ENCODE results near the gene PCDHGA12. TPM values are rescaled to one million over a fixed set of nuclear protein-coding genes. Genes with fewer than 3 reads are reported as not detected.
A peak's percentile ranks its signal among the peaks of the same experiment; 100 is the strongest.

Gene PCDHGA12
- total and polyA plus RNA-seq, 12 donors = 1.6 to 9.2 (median 5.9) TPM

GRCh38 chr5:141441571-141442170 is 11.4 kb downstream of the PCDHGA12 start:
- H3K36me3 ChIP-seq = peaks cover 0 to 32% (median 0%) of the 10 kb centered on the region in 9 donors
- 51 to 53% methylated on average over 50 of the region's 50 CpGs for WGBS, 2 donors
- H3K27me3 ChIP-seq = no peaks in the 10 kb centered on the region
- intact Hi-C loops (cut with DNase I) = loop anchor here in 1 of 10 donors (5.0 kb wide), 1 partner anchor 36 kb away; the partner anchor contains the start of gene PCDHGC3
- H3K4me1 ChIP-seq = peaks cover 0 to 16% (median 0%) of the 10 kb centered on the region in 9 donors
- DNase-seq (no peak), ATAC-seq (peak; percentile 60 to 92 (median 82))
- H3K4me3 ChIP-seq = no peak overlapping the region
- peak overlapping the region in 1 of 10 donors; percentile 5 for H3K27ac ChIP-seq
- peaks cover 0 to 88% (median 38%) of the 10 kb centered on the region in 11 donors for H3K9me3 ChIP-seq
- TF ChIP-seq CTCF (IDR thresholded peaks at IDR 0.05) = peak in 1 of 9 donors; percentile 5

GRCh38 chr5:141465351-141465750 is 35.0 kb downstream of the PCDHGA12 start:
- WGBS, 2 donors = 97 to 99% methylated on average over 3 of the region's 3 CpGs

GRCh38 chr5:141475625-141476131 is 45.4 kb downstream of the PCDHGA12 start, which contains the start of gene PCDHGC3:
PCDHGC3 (plus strand) TSS chr5:141475966; CDS start chr5:141476117, 151 bp downstream.
- intact Hi-C loops (cut with DNase I) = loop anchor here in 8 of 10 donors (1.0 to 5.0 kb wide), 6 partner anchors 33 to 85 kb away; no protein-coding TSS in a partner anchor
- TF ChIP-seq CTCF (IDR thresholded peaks at IDR 0.05) = peak in 6 of 9 donors; percentile 52 to 68 (median 60)
- peak within 1 kb of the TSS; percentile 51 to 80 (median 62) for H3K4me3 ChIP-seq
- peaks cover 0 to 26% (median 0%) of the 10 kb centered on the region in 9 donors for H3K36me3 ChIP-seq
- peak within 1 kb of the TSS; percentile 67 to 93 (median 87) for H3K27ac ChIP-seq
- H3K27me3 ChIP-seq = peaks cover 0 to 51% (median 0%) of the 10 kb centered on the region in 7 donors
- ATAC-seq = peak; percentile 96 to 99 (median 99)
- H3K9me3 ChIP-seq = no peaks in the 10 kb centered on the region
- peaks cover 7 to 55% (median 43%) of the 10 kb centered on the region in 9 donors for H3K4me1 ChIP-seq
- 0% methylated on average over 28 of the region's 28 CpGs for WGBS, 2 donors
- peak; percentile 88 to 94 for DNase-seq

More at GRCh38 chr5:141465351-141465750, 35.0 kb downstream of the PCDHGA12 start:
- Histone ChIP-seq H3K27ac (no peak overlapping the region), H3K4me1 (peaks cover 0 to 3% (median 0%) of the 10 kb centered on the region in 9 donors), H3K4me3 (no peak overlapping the region), H3K27me3 (no peaks in the 10 kb centered on the region), H3K9me3 (peaks cover 0 to 15% (median 0%) of the 10 kb centered on the region in 11 donors), H3K36me3 (peaks cover 0 to 26% (median 0%) of the 10 kb centered on the region in 9 donors)
- no peak for DNase-seq
- ATAC-seq = no peak
- TF ChIP-seq CTCF (IDR thresholded peaks at IDR 0.05) = no peak
- intact Hi-C loops (cut with DNase I) = no loop called here

DNA sequence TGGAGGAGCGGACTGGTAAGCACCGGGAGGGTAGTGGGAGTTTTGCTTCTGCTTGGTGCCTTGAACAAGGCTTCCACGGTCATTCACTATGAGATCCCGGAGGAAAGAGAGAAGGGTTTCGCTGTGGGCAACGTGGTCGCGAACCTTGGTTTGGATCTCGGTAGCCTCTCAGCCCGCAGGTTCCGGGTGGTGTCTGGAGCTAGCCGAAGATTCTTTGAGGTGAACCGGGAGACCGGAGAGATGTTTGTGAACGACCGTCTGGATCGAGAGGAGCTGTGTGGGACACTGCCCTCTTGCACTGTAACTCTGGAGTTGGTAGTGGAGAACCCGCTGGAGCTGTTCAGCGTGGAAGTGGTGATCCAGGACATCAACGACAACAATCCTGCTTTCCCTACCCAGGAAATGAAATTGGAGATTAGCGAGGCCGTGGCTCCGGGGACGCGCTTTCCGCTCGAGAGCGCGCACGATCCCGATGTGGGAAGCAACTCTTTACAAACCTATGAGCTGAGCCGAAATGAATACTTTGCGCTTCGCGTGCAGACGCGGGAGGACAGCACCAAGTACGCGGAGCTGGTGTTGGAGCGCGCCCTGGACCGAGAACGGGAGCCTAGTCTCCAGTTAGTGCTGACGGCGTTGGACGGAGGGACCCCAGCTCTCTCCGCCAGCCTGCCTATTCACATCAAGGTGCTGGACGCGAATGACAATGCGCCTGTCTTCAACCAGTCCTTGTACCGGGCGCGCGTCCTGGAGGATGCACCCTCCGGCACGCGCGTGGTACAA is 46.0 kb downstream of the PCDHGA12 start:
- DNase-seq (peak; percentile 66 to 69), ATAC-seq (peak; percentile 50 to 79 (median 69))
- H3K4me1 ChIP-seq = peaks cover 7 to 58% (median 45%) of the 10 kb centered on the region in 9 donors
- intact Hi-C loops (cut with DNase I) = loop anchor here in 8 of 10 donors (1.0 to 5.0 kb wide), 6 partner anchors 34 to 84 kb away; no protein-coding TSS in a partner anchor
- peaks cover 0 to 51% (median 0%) of the 10 kb centered on the region in 7 donors for H3K27me3 ChIP-seq
- H3K9me3 ChIP-seq = no peaks in the 10 kb centered on the region
- peaks cover 0 to 19% (median 0%) of the 10 kb centered on the region in 9 donors for H3K36me3 ChIP-seq
- WGBS, 2 donors = 1% methylated on average over 58 of the region's 58 CpGs
- peak overlapping the region; percentile 67 to 93 (median 87) for H3K27ac ChIP-seq
- H3K4me3 ChIP-seq = peak overlapping the region; percentile 51 to 80 (median 62)
- no peak for TF ChIP-seq CTCF (IDR thresholded peaks at IDR 0.05)

Measured in heart right ventricle (tissue), 16 donors.